LNCAP (cell line): ENCODE data around the gene TNFRSF8.

Experiments used
- CTCF ChIP-seq: fragments of 450-650 bp; IDR thresholded peaks from 2 replicates; pipeline ENCODE4 v1.5.1; 2017; ENCODE audit warnings: mild to moderate bottlenecking

Gene TNFRSF8

GRCh38 chr1:12161662-12162458 is 98.8 kb downstream of the TNFRSF8 start:
- no peak for TF ChIP-seq CTCF

- TF ChIP-seq CTCF: no peak
Measured at GRCh38 chr1:12162459-12163137, 99.5 kb downstream of the TNFRSF8 start.

GRCh38 chr1:12163210-12163609 is 100.1 kb downstream of the TNFRSF8 start:
- no peak for TF ChIP-seq CTCF

- TF ChIP-seq CTCF: no peak
Measured at GRCh38 chr1:12164210-12164609, 101.1 kb downstream of the TNFRSF8 start.

- no peak for TF ChIP-seq CTCF
Measured at GRCh38 chr1:12165342-12165741, 102.2 kb downstream of the TNFRSF8 start.

- no peak for TF ChIP-seq CTCF
Measured at GRCh38 chr1:12166834-12167492, 103.9 kb downstream of the TNFRSF8 start, which contains the start of gene TNFRSF1B. Gene TNFRSF1B (plus strand): TSS chr1:12166991. CDS start chr1:12167092, 101 bp downstream.

- no peak for TF ChIP-seq CTCF
Measured at GRCh38 chr1:12167493-12168429, 104.7 kb downstream of the TNFRSF8 start.
